Endothelial cell of hepatic sinusoid (primary cell): ENCODE measurements around the gene EBF4.

Experiments used
- in situ Hi-C: cut with HindIII; loops from 2 replicates; pipeline ENCODE4 v1.10.0; 2017; ENCODE audit warnings: low sequenced_read_pairs

EBF4 gene

DNA sequence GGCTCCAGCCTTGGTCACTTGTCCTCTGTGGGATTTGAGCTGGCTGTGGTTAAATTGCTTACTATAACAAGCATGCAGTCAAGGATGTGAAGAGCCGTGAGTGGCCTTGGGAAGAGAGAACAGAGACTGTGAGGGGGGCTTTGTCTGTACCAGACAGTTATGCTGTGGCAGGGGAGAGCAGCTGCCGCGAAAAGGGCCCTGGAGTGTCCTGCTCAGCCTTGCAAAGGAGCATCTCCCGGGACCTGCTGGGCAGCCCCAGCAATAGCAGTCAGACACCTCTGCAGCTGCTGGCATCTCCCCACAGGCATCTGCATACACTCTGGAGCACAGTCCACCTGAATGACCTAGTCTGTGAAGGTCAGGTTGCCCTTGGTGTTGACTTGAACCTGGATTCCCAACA is 6.3 kb downstream of the EBF4 start:
- in situ Hi-C loops, result no loop called here

DNA sequence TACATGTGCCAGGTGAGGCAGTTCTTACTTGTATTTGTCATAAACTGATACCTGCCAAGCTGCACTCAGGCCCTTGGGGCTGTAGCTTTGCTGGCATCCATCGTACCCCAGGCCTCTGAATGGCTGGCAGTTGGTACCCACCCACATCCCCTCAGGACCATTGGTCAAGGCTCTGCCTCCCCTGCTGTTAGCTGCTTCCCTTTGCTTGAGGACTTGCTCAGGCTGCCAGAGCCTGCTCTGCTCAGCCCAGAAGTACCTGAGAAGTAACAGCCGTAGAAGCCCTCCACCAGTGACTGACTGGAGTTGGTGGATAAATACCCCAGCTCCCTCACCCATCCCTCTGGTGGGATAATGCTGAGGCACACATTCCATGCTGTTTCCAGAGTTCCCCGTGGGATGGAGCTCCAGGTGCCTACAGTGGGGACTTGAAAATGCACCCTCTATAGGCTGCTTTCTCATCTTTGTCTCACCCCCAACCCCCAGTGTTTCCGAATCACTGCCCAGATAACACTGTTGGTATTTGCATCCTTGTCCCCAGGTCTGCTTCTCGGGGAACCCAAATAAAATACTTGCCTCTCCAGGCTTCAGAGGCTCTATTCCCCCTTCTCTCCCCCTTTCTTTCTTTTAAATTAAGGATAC is 7.3 kb downstream of the EBF4 start:
- in situ Hi-C loops, result no loop called here

DNA sequence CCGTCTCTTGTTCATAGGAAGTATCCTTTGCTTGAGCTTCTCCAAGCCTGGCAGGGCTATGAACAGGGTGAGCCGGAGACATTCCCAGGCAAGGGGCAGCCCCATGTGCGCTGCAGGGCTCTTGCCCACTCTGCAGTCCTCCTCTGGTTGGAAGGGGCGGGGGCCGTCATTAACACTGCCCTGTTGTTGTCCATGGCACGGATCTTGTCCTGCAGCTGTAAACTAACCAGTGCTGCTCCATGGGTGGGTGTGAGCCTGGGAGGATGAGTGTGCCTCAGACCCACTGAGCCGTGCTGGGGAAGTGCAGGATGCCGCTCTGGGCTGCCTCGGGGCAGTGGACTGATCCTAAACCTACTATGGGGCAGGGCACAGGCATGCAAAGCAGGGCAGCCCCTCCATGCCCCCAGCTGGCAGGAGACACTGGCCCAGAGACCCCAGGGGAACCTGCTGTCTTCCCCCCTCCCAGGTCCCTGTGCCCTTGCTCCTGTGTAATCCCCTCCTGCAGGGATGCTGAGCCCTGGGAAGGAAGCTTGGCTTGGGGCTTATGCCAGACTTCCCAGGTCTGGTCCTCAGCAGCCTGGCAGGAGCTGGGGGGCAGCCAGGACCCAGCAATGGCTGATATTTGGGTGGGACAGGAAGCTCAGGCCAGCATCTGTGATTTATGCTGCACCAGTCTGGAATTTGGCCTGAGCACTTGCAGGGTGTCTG is 8.5 kb downstream of the EBF4 start:
- in situ Hi-C loops, result no loop called here

DNA sequence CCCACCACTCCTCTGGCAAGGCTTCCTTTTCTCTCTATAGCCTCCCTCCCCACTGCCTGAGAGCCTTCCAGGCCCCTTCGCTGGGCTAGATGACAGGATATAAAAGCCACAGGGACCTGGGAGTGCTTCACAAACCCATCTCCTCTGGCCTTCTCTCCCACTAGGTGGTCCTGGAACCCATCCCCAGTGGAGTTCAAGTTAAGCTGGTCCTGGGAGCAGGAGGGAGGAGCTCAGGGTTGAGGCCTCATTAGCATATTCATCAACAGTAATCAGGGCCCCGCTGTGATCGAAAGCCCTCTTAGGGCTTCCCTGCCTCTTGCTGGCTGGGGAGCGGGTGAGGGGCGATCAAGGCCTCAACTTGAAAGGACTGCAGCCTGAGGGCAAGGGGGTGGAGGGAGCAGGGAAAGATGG is 9.1 kb downstream of the EBF4 start:
- in situ Hi-C loops, result no loop called here

DNA sequence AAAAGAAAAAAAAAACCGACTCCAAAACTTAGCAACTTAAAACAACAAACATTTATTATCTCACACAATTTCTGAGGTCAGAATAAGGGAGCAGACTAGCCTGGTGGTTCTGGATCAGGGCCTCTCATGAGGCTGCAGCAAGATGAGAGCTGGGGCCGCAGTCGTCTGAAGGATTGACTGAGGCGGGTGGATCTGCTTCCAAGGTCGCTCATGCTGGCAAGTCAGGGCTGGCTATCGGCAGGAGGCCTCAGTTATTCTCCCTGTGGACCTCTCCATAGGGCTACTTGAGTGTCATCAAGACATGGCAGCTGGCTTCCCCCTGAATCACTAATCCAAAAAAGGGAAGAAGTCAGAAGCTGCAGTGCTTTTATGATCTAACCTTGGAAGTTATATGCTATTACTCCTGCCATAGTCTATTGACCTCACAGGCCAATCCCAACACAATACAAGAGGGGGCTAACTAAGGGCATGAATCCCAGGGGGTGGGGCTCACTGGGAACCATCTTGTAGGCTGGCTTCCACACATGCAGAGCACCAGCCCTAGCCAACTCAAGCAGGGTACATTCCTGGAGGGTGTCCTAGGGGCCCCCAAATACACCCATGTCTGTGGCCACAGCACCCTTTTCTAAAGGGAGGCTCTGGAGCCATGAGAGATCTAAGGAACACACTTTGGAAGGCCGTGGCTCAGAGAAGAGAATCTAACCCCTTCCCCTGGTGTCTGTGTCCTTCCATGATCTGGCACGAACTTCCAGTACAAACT is 11.3 kb downstream of the EBF4 start:
- in situ Hi-C loops, result no loop called here

DNA sequence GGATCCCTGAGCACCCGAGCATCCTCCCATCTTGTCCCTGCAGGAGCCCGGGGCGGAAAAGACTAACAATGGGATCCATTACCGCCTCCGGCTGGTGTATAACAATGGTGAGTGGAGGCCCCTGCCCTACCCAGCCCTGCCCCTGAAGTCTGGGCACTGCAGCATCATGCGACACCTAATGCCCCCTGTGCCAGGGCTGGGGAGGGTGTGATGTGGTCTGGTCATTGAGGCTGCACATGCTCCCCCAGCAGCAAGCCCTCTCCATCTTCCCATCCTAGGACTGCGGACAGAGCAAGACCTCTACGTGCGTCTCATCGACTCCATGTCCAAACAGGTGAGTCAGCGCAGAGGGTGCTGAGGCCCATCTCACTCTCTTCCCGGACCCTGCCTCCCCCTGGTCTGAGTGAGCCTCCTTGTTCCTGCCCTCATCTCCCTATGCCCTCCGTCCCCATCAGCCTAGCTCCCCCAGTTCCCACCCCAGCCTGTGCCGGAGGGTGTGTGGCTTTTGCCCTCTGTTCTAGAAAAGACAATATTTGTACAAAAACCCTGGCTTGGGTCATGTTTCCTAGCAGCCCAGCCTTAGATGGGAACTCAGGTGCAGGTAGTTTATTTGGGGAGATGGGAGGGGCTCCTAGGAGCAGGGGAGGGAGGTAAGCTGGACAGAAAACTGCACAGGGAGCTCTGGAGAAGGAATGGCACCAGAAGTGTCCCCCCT is 13.5 kb downstream of the EBF4 start:
- in situ Hi-C loops, result loop anchor here (5.0 kb wide), 1 partner anchor 236 kb away; no protein-coding TSS in a partner anchor

DNA sequence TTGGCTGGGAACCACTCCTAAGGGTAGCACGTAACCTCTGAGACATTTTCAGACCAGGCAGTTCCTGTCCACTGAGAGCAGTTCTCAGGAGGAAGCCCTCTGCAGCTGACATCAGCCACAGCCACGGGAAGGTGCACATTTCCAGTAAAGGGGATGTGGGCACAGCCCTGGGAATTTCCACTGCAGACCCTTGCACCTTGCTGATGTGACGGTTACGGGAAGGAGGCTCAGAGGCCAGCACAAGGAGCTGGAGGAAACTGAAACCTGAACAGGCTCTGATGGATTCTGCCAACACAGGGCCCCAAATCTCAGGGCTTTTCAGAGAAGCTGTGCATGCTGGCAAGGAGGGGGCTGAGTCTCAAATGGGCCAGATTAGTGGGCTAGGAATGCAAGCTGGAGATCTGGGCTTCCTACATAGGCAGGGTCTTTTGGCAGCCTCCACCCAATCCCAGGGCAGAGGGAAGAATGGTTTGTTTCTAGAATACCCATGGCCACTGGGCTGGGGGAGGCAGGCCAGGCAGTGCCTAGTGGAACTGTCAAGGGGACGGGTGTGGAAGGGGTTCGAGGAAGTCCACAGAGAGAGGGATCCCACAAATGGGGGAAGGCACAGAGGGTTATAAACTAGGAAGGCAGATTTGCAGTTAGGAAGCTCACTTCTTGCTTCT is 14.2 kb downstream of the EBF4 start:
- in situ Hi-C loops, result loop anchor here (5.0 kb wide), 1 partner anchor 235 kb away; no protein-coding TSS in a partner anchor

DNA sequence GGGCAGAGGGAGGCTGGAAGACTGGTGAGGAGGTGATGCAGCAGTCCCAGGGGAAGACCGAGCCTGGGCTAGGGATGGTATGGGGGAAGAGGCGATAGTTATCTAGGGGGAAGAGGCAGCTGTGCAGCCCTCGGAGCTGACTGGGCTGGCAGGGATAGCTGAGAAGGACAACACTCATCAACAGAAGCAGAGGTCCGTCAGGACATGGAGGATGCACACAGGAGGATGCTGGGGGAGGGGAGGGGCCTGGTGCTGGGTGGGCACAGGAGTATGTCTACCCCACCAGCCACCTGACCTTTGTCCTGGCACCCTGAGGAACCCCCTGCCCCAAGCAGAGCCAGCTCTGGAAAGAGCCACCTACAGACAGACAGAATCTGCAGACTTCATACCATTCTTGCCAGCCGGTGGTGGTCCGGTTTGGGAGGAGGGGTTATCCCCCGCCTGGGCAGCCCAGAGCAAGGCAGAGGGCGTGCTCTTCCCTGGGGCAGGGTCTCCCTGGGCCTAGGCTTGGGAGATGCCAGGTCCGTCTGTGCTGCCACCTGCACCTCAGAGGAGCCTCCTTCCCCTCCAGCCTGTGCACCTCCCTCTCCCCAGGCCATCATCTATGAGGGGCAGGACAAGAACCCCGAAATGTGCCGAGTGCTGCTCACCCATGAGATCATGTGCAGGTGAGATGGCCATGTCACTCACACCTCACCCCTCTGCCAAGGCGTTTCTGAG is 14.9 kb downstream of the EBF4 start:
- in situ Hi-C loops, result loop anchor here (5.0 kb wide), 1 partner anchor 235 kb away; no protein-coding TSS in a partner anchor

DNA sequence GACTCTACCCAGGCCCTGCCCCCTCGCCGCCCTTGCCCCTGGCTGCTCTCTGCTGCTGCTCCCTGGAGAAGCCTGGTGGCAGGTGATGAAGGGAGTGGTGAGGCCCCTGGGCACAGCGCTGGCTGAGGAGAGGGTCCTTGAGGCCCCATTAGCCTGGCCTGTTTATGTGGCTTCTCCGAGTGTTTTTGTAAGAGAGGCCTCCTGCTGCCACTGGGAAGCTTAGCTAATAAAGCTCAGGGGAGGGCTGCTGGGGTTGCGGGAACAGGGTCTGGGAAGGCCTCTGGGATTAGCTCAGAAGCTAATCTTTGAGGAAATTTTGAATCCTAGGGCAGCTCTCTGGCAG is 15.5 kb downstream of the EBF4 start:
- in situ Hi-C loops, result loop anchor here (5.0 kb wide), 1 partner anchor 234 kb away; no protein-coding TSS in a partner anchor

DNA sequence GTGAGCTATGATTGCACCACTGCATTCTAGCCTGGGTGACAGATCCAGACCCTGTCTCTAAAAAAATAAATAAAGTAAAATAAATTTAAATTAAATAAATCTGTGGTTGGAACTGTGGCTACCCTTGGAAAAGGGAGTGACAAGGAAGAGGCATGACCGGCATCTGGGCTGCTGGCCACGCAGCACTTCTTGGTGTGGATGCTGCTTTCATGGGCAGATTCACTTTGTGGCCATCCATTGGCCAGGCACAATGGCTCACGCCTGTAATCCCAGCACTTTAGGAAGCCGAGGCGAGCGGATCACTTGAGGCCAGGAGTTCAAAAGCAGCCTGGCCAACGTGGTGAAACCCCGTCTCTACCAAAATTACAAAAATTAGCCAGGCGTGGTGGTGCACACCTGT is 16.1 kb downstream of the EBF4 start:
- in situ Hi-C loops, result loop anchor here (5.0 kb wide), 1 partner anchor 234 kb away; no protein-coding TSS in a partner anchor

DNA sequence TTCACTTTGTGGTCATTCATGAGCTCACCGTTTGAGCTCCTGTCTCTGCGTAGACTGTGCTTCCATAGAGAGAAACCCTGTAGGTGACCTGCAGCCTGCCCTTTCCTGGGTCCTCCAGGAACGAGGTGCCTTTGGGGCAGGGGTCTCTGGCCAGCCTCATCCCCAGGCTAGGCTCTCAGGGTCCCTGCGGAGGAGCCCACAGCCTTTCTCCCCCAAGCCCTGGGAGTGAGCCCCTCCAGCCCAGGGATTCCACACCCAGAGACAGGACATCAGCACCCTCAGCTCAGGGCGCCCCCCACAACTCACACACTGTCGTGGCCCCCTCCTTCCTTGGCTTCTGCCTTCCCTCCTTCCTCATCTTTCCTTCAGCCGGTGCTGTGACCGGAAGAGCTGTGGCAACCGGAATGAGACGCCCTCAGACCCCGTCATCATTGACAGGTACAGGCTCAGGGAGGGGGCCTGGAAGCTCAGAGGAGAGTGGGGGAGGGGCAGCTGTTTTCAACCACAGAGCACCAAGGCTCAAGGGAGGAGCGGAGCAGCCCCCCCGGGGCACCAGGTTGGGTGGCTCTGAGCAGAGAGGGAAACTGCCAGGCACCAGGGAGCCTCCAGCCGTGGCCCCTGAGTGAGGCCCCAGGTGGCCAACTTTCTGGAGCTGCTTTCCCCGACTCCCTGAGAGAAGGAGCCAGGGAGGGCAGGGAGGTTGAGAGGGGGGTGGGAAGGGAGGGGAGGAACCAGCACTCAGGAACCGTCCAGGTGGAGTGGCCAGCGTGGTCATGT is 16.8 kb downstream of the EBF4 start:
- in situ Hi-C loops, result loop anchor here (5.0 kb wide), 1 partner anchor 233 kb away; no protein-coding TSS in a partner anchor

DNA sequence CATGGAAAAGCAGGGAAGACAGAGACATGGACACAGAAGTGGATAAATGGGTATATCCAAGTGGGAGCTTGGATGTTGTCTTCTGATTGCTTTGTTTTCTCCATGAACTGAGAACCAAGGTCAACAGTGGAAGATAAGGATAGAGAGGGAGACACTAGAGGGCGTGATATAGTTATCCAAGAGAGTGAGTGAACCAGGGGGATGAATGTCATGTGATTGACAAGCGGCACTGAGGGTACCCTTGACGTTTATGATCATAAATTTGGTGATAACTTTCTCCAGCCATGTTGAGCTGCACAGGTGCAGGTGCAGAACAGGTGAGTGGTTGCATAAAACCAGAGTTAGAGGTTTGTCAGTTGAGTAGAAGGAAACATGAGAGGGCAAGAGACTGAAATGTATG is 20.7 kb downstream of the EBF4 start:
- in situ Hi-C loops, result no loop called here

DNA sequence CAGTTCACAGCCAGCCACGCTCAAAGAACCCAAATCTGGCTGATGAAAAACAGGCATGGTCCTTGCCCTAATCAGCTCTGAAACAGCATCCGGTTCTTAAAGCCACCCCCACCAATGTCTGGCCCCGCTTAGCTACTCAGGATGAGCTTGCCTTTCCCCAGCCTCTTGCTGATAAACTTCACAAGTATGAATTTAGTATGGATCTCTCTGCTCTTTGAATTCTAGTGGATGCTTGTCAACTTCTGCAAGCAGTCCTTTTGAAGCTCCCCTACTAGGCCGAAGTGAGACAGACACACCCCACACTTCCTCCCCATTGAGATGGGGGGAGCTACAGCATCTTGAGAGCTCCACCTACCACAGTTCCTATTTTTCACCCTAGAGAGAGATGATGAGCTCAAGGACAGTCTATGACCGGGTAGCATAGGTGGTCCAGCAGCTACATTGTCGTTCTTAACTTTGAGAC is 36.7 kb downstream of the EBF4 start:
- in situ Hi-C loops, result no loop called here

DNA sequence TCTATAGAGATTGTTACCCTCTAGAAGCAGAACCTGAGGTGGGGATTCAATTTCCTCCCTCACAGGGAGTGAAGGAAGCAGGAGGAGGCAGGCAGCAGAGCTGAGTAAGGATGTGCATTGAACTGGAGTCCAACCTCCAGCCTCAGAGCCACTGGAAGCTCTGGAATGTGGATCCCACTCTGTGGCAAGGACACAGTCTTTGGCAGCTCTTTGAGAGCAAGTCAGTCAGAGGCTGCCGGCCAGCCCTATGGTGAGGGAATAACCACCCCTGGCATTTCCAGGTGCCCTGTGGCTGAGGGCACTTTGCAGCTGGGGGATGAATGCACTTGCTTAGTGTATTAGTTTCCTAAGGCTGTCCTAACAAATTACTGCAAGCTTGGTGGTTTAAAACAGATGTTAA is 37.2 kb downstream of the EBF4 start:
- in situ Hi-C loops, result no loop called here

DNA sequence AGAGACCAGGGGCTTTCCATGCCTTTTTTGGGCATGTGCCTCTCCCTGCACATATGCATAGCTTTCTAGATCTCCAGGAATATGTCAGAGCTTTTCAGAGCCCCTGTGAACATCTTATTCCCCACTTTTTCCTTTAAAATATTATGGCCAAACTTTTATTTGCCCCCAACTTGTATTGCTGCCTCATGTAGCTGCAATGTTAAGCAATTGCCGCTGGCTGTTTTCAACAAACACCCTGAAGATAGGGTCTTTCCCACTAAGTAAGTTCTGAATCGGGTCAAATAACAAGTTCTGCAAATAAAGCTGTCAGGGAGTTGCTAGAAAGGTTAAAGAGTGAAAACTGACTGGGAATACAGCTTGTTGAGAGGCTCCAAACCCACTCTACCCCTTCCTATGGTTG is 42.3 kb downstream of the EBF4 start:
- in situ Hi-C loops, result no loop called here

DNA sequence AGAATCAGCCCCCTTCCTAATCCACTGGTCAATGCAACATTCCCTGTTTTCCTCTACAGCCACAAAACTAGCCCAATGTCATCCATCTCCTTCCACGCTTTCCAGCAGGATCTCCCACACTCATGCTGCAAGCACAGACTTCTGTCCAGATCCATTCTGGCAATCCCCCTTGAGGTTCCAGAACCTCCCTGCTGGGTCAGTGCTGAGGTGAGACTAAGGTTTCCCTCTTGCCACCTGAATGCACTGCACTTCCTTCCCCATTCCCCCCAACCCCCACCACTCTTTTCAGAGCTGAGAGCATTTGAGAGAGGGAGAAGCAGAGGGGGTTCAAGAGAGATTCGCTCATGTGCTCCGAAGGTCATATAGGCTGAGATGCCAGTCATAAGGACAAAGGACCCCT is 43.9 kb downstream of the EBF4 start:
- in situ Hi-C loops, result no loop called here

DNA sequence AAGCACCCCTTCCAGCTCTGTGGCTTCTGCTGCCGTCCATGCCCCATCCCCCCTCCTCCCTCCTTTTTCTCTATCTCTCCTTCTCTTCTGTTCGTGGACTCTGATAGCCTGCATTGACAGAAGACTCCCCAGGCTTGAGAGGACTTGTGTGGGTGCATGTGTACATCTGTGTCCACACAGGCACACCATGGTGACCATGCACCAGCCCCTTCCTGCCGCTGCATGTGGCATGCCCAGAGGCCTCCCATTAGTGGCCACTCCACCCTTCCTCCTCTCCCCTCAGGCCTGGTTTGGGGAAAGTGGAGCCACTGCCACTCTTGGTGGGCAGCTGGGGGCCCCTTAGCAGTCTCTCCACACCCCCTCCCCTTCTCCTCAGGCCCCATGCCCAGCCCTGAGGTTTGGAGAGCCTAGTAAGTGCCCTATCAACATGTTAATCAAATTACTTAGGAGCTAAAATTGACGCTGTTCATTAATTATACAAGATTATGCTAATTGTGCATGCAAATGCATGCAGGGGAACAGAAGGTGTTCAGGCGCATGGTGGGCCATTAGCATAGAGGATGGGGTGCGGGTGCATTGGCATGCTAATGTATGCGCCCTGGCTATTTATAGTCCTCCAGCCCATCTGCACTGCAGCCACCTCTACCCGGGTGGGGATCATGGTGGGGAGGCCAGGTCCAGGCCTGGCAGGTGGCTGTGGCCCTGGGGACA is 45.9 kb downstream of the EBF4 start:
- in situ Hi-C loops, result no loop called here

DNA sequence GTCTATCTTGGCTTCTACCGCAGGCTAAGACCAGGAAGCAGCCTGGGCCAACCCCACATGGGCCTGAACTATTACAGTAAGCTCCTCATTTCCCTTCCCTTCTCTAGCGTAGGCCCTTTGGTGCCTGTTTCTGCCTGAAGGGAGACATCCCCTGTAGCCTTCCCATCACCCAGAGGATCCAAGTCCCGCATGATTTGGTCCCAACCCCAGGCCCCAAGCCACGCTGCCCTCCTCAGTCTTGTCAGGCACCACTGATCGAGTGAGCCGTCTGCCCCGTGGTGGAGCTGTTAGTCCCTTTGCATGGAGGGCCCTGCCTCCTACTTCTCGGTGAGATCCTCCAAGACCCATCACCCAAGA is 46.4 kb downstream of the EBF4 start:
- in situ Hi-C loops, result no loop called here

DNA sequence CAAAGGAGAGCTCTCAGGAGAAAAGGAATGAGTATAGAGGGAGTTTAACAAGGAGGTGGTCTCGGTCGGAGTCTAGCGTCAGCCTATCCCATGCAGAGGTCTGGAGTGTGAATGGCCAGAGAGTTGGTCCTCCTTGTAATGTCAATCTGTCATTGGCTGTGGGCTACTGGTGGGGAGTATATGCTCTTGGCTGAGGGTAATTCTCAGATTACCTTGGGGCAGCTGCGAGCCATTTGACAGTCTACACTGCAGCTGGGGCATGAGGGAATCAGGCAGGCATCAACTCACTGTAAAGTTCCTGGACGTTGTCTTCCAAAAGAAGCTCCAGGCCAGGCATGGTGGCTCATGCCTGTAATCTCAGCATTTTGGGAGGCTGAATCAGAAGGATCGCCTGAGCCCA is 48.1 kb downstream of the EBF4 start:
- in situ Hi-C loops, result no loop called here
